B cell (primary cell): Measurements from ENCODE around the gene NUCB2.

ENCODE experiments used
- CTCF ChIP-seq: fragments of 200-600 bp; IDR thresholded peaks from one replicate; pipeline ENCODE4 v1.8.0; 2022; ENCODE audit warnings: antibody characterized with exemption, mild to moderate bottlenecking
- EZH2 ChIP-seq: IDR thresholded peaks from 2 replicates; pipeline ENCODE4 v1.6.1; 2012; ENCODE audit warnings: borderline replicate concordance, low read depth, mild to moderate bottlenecking, moderate library complexity, low read length; ENCODE audit not compliant: insufficient read depth, poor library complexity, severe bottlenecking

GRCh38 chr11:17256512-17256911 is 20.0 kb upstream of the NUCB2 start:
- no peak for TF ChIP-seq CTCF
- no peak for TF ChIP-seq EZH2
